Measurements from ENCODE around the gene IDH3A. TPM values are rescaled to one million over a fixed set of nuclear protein-coding genes. Genes with fewer than 3 reads are reported as not detected.

Gene IDH3A
- total RNA-seq, 1 experiment from 2014 or later = 40.2 TPM

GRCh38 chr15:78140292-78140691, 8.9 kb upstream of the IDH3A start:
- no peaks in the 10 kb centered on the region for H3K79me2 ChIP-seq (ENCODE audit: insufficient read depth, low read length)
- peaks cover 7 to 10% of the 10 kb centered on the region in 2 experiments; a peak in 3 of 4 replicates for H3K4me1 Mint-ChIP-seq
- H3K9me3 Mint-ChIP-seq = no peaks in the 10 kb centered on the region
- H3K36me3 Mint-ChIP-seq (ENCODE audit: insufficient read depth in 1 of 3, low read depth in 3 of 3) = no peaks in the 10 kb centered on the region
- no peaks in the 10 kb centered on the region for H3K27me3 ChIP-seq (ENCODE audit: insufficient read depth, low read length)
- DNase-seq = no peak
- H4K8ac ChIP-seq (replicated peaks; ENCODE audit: insufficient read length, low read depth, low read length) = no peak overlapping the region
- H3K4ac ChIP-seq (ENCODE audit: low read depth, low read length) = no peak overlapping the region
- H3K9ac ChIP-seq (ENCODE audit: extremely low read depth, insufficient read length, low read length) = no peak overlapping the region
- no peak overlapping the region for H3K4me2 ChIP-seq (ENCODE audit: insufficient read depth, insufficient read length, low read length)
- no peak overlapping the region for H3K4me3 Mint-ChIP-seq
- no peak overlapping the region for H2BK15ac ChIP-seq (ENCODE audit: low read depth, low read length)
- TF ChIP-seq CTCF (conservative IDR thresholded peaks at IDR 0.05) = no peak
- no peaks in the 10 kb centered on the region for H3K79me1 ChIP-seq (ENCODE audit: insufficient read depth, low read depth, low read length, poor library complexity, severe bottlenecking)
- H3K23me2 ChIP-seq (ENCODE audit: insufficient read length, low read depth, low read length, poor library complexity, severe bottlenecking) = no peaks in the 10 kb centered on the region
- no peak overlapping the region for H4K91ac ChIP-seq (ENCODE audit: insufficient read length, low read depth, low read length)
- no peak overlapping the region for H2BK120ac ChIP-seq (ENCODE audit: low read depth, low read length, poor library complexity, severe bottlenecking)
- H3K27ac ChIP-seq (ENCODE audit: insufficient read length, low read depth, low read length) = no peak overlapping the region
- H3K9me3 ChIP-seq (ENCODE audit: control insufficient read depth, low read depth, low read length) = no peaks in the 10 kb centered on the region
- no peak overlapping the region for H2AFZ ChIP-seq (ENCODE audit: low read length)
- no peaks in the 10 kb centered on the region; the same call in 1 of the 2 replicates for H3K27me3 Mint-ChIP-seq (ENCODE audit: low read depth)
- H2BK12ac ChIP-seq (ENCODE audit: insufficient read length, low read depth, low read length) = no peak overlapping the region
- no peak overlapping the region for H2AK5ac ChIP-seq (ENCODE audit: insufficient read length, low read length)
- no peak overlapping the region for H4K5ac ChIP-seq (ENCODE audit: insufficient read length, low read depth, low read length)
- H3K18ac ChIP-seq (ENCODE audit: insufficient read length, low read depth, low read length) = no peak overlapping the region
- H3K4me1 ChIP-seq (ENCODE audit: insufficient read depth, low read length) = no peaks in the 10 kb centered on the region
- H2BK5ac ChIP-seq (ENCODE audit: insufficient read length, low read length) = no peak overlapping the region
- H2BK20ac ChIP-seq (ENCODE audit: low read depth, low read length, poor library complexity, severe bottlenecking) = no peak overlapping the region
- no peaks in the 10 kb centered on the region for H4K20me1 ChIP-seq (ENCODE audit: control insufficient read depth, insufficient read depth, insufficient read length)
- H3K14ac ChIP-seq (ENCODE audit: insufficient read depth, low read length) = no peak overlapping the region
- H3T11ph ChIP-seq (ENCODE audit: low read length) = no peak overlapping the region
- H3K27ac Mint-ChIP-seq = no peak overlapping the region
- no peak overlapping the region for H3K23ac ChIP-seq (ENCODE audit: insufficient read length, low read depth, low read length)
- no peak overlapping the region for H3K56ac ChIP-seq (ENCODE audit: insufficient read length, low read depth, low read length)
